ENCODE results near the gene LIPA.

DNA sequence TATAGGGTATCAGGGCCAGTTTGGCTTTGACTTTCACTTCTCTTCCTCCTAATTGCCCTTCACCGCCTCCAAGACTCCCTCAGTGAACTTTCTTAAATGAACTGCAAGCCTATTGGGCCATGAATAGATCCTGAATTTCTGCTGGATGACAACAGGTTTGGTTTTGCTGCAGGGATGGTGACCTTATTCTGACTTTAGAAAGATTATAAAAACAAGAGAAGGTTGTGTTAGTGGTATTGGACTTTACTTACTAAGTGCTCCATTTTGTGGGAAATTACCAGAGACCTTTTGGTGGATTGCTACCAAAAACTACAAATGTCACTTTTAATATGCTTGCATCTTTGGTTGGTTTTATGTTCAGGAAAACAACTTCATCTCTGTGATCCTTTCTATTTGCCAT, 11.5 kb upstream of the LIPA start:
- TF ChIP-seq, protein P1, sequence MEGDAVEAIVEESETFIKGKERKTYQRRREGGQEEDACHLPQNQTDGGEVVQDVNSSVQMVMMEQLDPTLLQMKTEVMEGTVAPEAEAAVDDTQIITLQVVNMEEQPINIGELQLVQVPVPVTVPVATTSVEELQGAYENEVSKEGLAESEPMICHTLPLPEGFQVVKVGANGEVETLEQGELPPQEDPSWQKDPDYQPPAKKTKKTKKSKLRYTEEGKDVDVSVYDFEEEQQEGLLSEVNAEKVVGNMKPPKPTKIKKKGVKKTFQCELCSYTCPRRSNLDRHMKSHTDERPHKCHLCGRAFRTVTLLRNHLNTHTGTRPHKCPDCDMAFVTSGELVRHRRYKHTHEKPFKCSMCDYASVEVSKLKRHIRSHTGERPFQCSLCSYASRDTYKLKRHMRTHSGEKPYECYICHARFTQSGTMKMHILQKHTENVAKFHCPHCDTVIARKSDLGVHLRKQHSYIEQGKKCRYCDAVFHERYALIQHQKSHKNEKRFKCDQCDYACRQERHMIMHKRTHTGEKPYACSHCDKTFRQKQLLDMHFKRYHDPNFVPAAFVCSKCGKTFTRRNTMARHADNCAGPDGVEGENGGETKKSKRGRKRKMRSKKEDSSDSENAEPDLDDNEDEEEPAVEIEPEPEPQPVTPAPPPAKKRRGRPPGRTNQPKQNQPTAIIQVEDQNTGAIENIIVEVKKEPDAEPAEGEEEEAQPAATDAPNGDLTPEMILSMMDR (IDR thresholded peaks at IDR 0.05), result no peak
- TF ChIP-seq POLR2A (IDR thresholded peaks at IDR 0.05), result no peak
- no peak for TF ChIP-seq EP300 (IDR thresholded peaks at IDR 0.05)
